Natural killer cell (primary cell): ENCODE measurements around the gene SND1. TPM values are rescaled to one million over a fixed set of nuclear protein-coding genes. Genes with fewer than 3 reads are reported as not detected.

Experiments used
- ATAC-seq, 3 donors: fragments of 150-1000 bp in 2 of 3; fragments of 200-7000 bp in 1 of 3; cut with Tn5 transposase; 1 replicate in 1 of 3; 2 replicates in 2 of 3; pipeline ENCODE4 v1.10.0; 2021; ENCODE audit warnings: mild to moderate bottlenecking in 2 of 3, moderate library complexity in 2 of 3
- DNase-seq, 2 donors: peaks; one replicate each; pipeline versions ENCODE4 v3.0.0 to v3.0.0-alpha.2; 2013 to 2021; ENCODE audit warnings: mixed read lengths in 1 of 2
- H3K27ac ChIP-seq: one replicate; pipeline ENCODE4 v1.5.1; 2013; ENCODE audit warnings: mild to moderate bottlenecking, low read length
- H3K27me3 ChIP-seq: one replicate; pipeline ENCODE4 v1.6.1; 2013; ENCODE audit warnings: low read length; ENCODE audit not compliant: control insufficient read depth, insufficient read depth
- H3K36me3 ChIP-seq: one replicate; pipeline ENCODE4 v1.6.1; 2013; ENCODE audit warnings: low read length; ENCODE audit not compliant: control insufficient read depth, insufficient read depth
- H3K4me1 ChIP-seq: one replicate; pipeline ENCODE4 v1.6.1; 2013; ENCODE audit warnings: low read length; ENCODE audit not compliant: control insufficient read depth, insufficient read depth
- H3K4me3 ChIP-seq: one replicate; pipeline ENCODE4 v1.5.1; 2013; ENCODE audit warnings: low read length
- H3K9me3 ChIP-seq: one replicate; pipeline ENCODE4 v1.6.1; 2013; ENCODE audit warnings: low read length; ENCODE audit not compliant: control insufficient read depth, insufficient read depth
- H3K27ac Mint-ChIP-seq, 2 donors: one replicate each; pipeline ENCODE4 v1.8.0; 2022; ENCODE audit warnings: mild to moderate bottlenecking in 2 of 2, mixed read lengths in 2 of 2, moderate library complexity in 1 of 2
- H3K27me3 Mint-ChIP-seq, 2 donors: one replicate each; pipeline ENCODE4 v1.8.0; 2022; ENCODE audit warnings: low read depth in 2 of 2, mixed read lengths in 2 of 2
- H3K36me3 Mint-ChIP-seq: one replicate; pipeline ENCODE4 v1.8.0; 2022; ENCODE audit warnings: mixed read lengths
- H3K4me1 Mint-ChIP-seq, 2 donors: one replicate each; pipeline ENCODE4 v1.8.0; 2022; ENCODE audit warnings: mixed read lengths in 2 of 2
- H3K4me3 Mint-ChIP-seq: one replicate; pipeline ENCODE4 v1.8.0; 2022; ENCODE audit warnings: mild to moderate bottlenecking, moderate library complexity, mixed read lengths
- H3K9me3 Mint-ChIP-seq, 2 donors: one replicate each; pipeline ENCODE4 v1.8.0; 2022; ENCODE audit warnings: mixed read lengths in 2 of 2
- WGBS: methylation state at CpG from one replicate; pipeline ENCODE4 v1.1.7; 2013; ENCODE audit warnings: missing lambda C conversion rate; ENCODE audit not compliant: insufficient coverage; 5-methylcytosine and 5-hydroxymethylcytosine counted together
- intact Hi-C: fragments of 100-400 bp; cut with micrococcal nuclease; formaldehyde crosslinking; loops from one replicate; pipeline ENCODE4 v1.14.2; 2022
- total RNA-seq, 4 donors: library from RNA; stranded (reverse); fragments of 120-200 nt in 1 of 4; gene quantifications; one replicate each; pipeline versions ENCODE4 v1.2.3 to v1.2.4, GENCODE V29; 2013 to 2022
- TF ChIP-seq, protein P1 (sequence below): fragments of 200-600 bp; IDR thresholded peaks from one replicate; pipeline ENCODE4 v1.8.0; 2022; ENCODE audit warnings: antibody characterized with exemption

Gene SND1
- total RNA-seq, 3 donors from 2014 or later (not counting 1 experiment from before 2014, with no cell fraction given), result 149 to 188 (median 149) TPM

- no peaks in the 10 kb centered on the region for H3K36me3 Mint-ChIP-seq
Observed at GRCh38 chr7:127995881-127996215, 343.9 kb downstream of the SND1 start.

GRCh38 chr7:127996253-127997071 lies 344.5 kb downstream of the SND1 start:
- Histone ChIP-seq H3K4me1 (no peaks in the 10 kb centered on the region), H3K4me3 (no peak overlapping the region), H3K27me3 (no peaks in the 10 kb centered on the region), H3K27ac (no peak overlapping the region), H3K9me3 (no peaks in the 10 kb centered on the region), H3K36me3 (peaks cover 17% of the 10 kb centered on the region)
- TF ChIP-seq, protein P1, sequence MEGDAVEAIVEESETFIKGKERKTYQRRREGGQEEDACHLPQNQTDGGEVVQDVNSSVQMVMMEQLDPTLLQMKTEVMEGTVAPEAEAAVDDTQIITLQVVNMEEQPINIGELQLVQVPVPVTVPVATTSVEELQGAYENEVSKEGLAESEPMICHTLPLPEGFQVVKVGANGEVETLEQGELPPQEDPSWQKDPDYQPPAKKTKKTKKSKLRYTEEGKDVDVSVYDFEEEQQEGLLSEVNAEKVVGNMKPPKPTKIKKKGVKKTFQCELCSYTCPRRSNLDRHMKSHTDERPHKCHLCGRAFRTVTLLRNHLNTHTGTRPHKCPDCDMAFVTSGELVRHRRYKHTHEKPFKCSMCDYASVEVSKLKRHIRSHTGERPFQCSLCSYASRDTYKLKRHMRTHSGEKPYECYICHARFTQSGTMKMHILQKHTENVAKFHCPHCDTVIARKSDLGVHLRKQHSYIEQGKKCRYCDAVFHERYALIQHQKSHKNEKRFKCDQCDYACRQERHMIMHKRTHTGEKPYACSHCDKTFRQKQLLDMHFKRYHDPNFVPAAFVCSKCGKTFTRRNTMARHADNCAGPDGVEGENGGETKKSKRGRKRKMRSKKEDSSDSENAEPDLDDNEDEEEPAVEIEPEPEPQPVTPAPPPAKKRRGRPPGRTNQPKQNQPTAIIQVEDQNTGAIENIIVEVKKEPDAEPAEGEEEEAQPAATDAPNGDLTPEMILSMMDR, result no peak
- intact Hi-C loops, result no loop called here
- Mint-ChIP-seq H3K9me3 (no peaks in the 10 kb centered on the region), H3K36me3 (no peaks in the 10 kb centered on the region), H3K27ac (no peak overlapping the region), H3K27me3 (no peaks in the 10 kb centered on the region), H3K4me1 (peaks cover 0 to 6% of the 10 kb centered on the region in 2 donors), H3K4me3 (no peak overlapping the region)
- no peak for ATAC-seq
- DNase-seq, result no peak
- WGBS, result 96% methylated on average over 10 of the region's 11 CpGs

More at GRCh38 chr7:127995881-127996215, 343.9 kb downstream of the SND1 start:
- Histone ChIP-seq H3K4me1 (no peaks in the 10 kb centered on the region), H3K9me3 (no peaks in the 10 kb centered on the region), H3K27me3 (no peaks in the 10 kb centered on the region), H3K36me3 (peaks cover 21% of the 10 kb centered on the region), H3K4me3 (no peak overlapping the region), H3K27ac (no peak overlapping the region)
- TF ChIP-seq, protein P1, result no peak
- ATAC-seq, result no peak
- DNase-seq, result no peak
- H3K4me3 Mint-ChIP-seq, result no peak overlapping the region
- whole genome bisulfite sequencing, result 98% methylated on average over 3 of the region's 3 CpGs
- intact Hi-C loops, result no loop called here
- no peaks in the 10 kb centered on the region for H3K27me3 Mint-ChIP-seq
- peaks cover 0 to 6% of the 10 kb centered on the region in 2 donors for H3K4me1 Mint-ChIP-seq
- no peak overlapping the region for H3K27ac Mint-ChIP-seq
- no peaks in the 10 kb centered on the region for H3K9me3 Mint-ChIP-seq

DNA sequence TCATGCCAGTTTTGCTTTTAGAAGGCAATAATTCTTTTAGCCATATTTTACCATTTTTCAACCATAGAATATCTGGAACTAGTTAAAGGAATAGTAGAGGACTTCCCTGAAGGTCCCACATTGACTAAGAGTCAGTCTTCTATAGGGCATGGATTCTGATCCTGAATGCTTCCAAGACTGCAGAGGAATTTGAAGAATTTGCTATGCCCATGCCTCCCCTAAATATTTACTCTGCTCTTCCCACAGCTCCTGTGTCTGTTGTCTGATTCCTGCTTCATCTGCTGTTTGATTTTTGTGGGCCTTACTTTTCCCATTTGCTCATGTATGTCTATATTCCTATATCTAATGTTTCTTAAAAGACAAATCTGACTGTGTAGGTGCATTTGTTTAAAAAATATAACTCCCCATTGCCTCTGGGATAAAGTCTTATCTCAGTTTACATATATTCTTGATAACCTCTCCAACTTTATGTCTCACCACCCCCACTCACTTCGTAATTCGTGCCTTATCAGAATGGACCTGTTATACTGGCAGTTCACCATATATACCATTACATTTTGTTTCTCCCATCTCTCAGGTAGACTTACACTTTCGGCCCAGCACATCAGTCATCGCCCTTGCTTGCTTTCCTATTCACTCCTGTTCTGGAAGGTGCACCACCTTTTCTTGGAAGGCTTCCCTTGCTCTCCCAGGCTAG lies 345.4 kb downstream of the SND1 start:
- Histone ChIP-seq H3K9me3 (no peaks in the 10 kb centered on the region), H3K36me3 (peaks cover 12% of the 10 kb centered on the region), H3K4me3 (no peak overlapping the region), H3K27me3 (no peaks in the 10 kb centered on the region), H3K4me1 (no peaks in the 10 kb centered on the region), H3K27ac (no peak overlapping the region)
- Mint-ChIP-seq H3K36me3 (no peaks in the 10 kb centered on the region), H3K4me3 (no peak overlapping the region), H3K4me1 (peaks cover 5 to 6% of the 10 kb centered on the region in 2 donors), H3K27me3 (no peaks in the 10 kb centered on the region), H3K27ac (no peak overlapping the region), H3K9me3 (no peaks in the 10 kb centered on the region)
- no peak for DNase-seq
- intact Hi-C loops, result no loop called here
- no peak for ATAC-seq
- 97% methylated on average over 4 of the region's 4 CpGs for WGBS
- TF ChIP-seq, protein P1, result no peak
